GM06990 (cell line): ENCODE results near the gene RPS3A.
"Not testable (repeated sequence)": the region's sequence is repeated elsewhere in the genome, so short reads cannot be mapped to it uniquely, and the experiment has no call there.

Experiments
- DNase-seq: peaks from one replicate; pipeline ENCODE4 v3.0.0-alpha.2; 2011; ENCODE audit not compliant: insufficient read length; ENCODE audit errors: extremely low read depth
- H3K27me3 ChIP-seq: replicated peaks from 2 replicates; pipeline ENCODE4 v1.6.0; 2011; ENCODE audit warnings: low read length; ENCODE audit not compliant: control insufficient read depth, insufficient read depth
- H3K36me3 ChIP-seq: 2 replicates; pipeline ENCODE4 v1.5.1; 2011; ENCODE audit warnings: low read length; ENCODE audit not compliant: control insufficient read depth, insufficient read depth
- H3K4me3 ChIP-seq: replicated peaks from 2 replicates; pipeline ENCODE4 v1.5.1; 2011; ENCODE audit warnings: low read depth, mild to moderate bottlenecking, control low read depth, low read length
- CTCF ChIP-seq: IDR thresholded peaks from 2 replicates; pipeline ENCODE4 v1.5.1; 2011; ENCODE audit warnings: low read length, control low read depth, mild to moderate bottlenecking, inconsistent platforms; ENCODE audit not compliant: insufficient read depth, poor library complexity, severe bottlenecking

RPS3A gene

GRCh38 chr4:151099229-151099975 lies at the start of gene RPS3A:
Gene RPS3A, plus strand, starts transcription at chr4:151099628. Its CDS starts 25 bp downstream, at chr4:151099653.
- Histone ChIP-seq H3K36me3 (peaks cover 7% of the 10 kb centered on the region), H3K4me3 (peak within 1 kb of the TSS; percentile 80), H3K27me3 (no peaks in the 10 kb centered on the region)
- DNase-seq, result peak; percentile 100
- peak; percentile 94 for TF ChIP-seq CTCF

- Histone ChIP-seq H3K4me3 (no peak overlapping the region), H3K27me3 (no peaks in the 10 kb centered on the region), H3K36me3 (no peaks in the 10 kb centered on the region)
- no peak for TF ChIP-seq CTCF
- no peak for DNase-seq
Observed at GRCh38 chr4:151052785-151053184, 46.6 kb upstream of the RPS3A start.

- H3K27me3 ChIP-seq, result no peaks in the 10 kb centered on the region
- DNase-seq, result no peak
- no peaks in the 10 kb centered on the region for H3K36me3 ChIP-seq
- TF ChIP-seq CTCF, result no peak
- H3K4me3 ChIP-seq, result no peak overlapping the region
Observed at GRCh38 chr4:151055539-151055938, 43.9 kb upstream of the RPS3A start.

GRCh38 chr4:151063143-151063542 lies 36.3 kb upstream of the RPS3A start:
- not testable (repeated sequence) for DNase-seq, H3K4me3 ChIP-seq, H3K27me3 ChIP-seq, H3K36me3 ChIP-seq

- H3K4me3 ChIP-seq, result no peak overlapping the region
- H3K27me3 ChIP-seq, result no peaks in the 10 kb centered on the region
- no peaks in the 10 kb centered on the region for H3K36me3 ChIP-seq
- DNase-seq, result no peak
- TF ChIP-seq CTCF, result no peak
Observed at GRCh38 chr4:151067316-151067970, 32.0 kb upstream of the RPS3A start.

GRCh38 chr4:151074416-151074916 lies 25.0 kb upstream of the RPS3A start:
- H3K4me3 ChIP-seq, result no peak overlapping the region
- H3K36me3 ChIP-seq, result no peaks in the 10 kb centered on the region
- TF ChIP-seq CTCF, result no peak
- no peaks in the 10 kb centered on the region for H3K27me3 ChIP-seq
- DNase-seq, result no peak

- H3K27me3 ChIP-seq, H3K36me3 ChIP-seq, DNase-seq, H3K4me3 ChIP-seq: not testable (repeated sequence)
Observed at GRCh38 chr4:151077978-151078377, 21.4 kb upstream of the RPS3A start.
